Epithelial cell of proximal tubule (primary cell): Measurements from ENCODE around the gene DNASE2. TPM values are rescaled to one million over a fixed set of nuclear protein-coding genes. Genes with fewer than 3 reads are reported as not detected.

Experiments
- DNase-seq: peaks from one replicate; pipeline ENCODE4 v3.0.0-alpha.2; 2011; ENCODE audit warnings: low read depth
- H3K4me3 ChIP-seq: 2 replicates; pipeline ENCODE4 v1.5.1; 2011; ENCODE audit warnings: low read depth, mild to moderate bottlenecking, low read length
- total RNA-seq: library from RNA; depleted of rRNA; stranded (reverse); fragments of >200 nt; gene quantifications from 2 replicates; pipeline ENCODE4 v1.2.3, GENCODE V29; 2015
- TF ChIP-seq, protein P1 (sequence below): conservative IDR thresholded peaks from 2 replicates; pipeline ENCODE4 v1.5.1; 2012; ENCODE audit warnings: low read depth, mild to moderate bottlenecking, low read length

The DNASE2 gene
- total RNA-seq, 1 donor from 2014 or later, result 21.0 TPM

GRCh38 chr19:12913851-12914690 lies 32.8 kb upstream of the DNASE2 start:
- no peak for DNase-seq
- no peak overlapping the region for H3K4me3 ChIP-seq
- TF ChIP-seq, protein P1, sequence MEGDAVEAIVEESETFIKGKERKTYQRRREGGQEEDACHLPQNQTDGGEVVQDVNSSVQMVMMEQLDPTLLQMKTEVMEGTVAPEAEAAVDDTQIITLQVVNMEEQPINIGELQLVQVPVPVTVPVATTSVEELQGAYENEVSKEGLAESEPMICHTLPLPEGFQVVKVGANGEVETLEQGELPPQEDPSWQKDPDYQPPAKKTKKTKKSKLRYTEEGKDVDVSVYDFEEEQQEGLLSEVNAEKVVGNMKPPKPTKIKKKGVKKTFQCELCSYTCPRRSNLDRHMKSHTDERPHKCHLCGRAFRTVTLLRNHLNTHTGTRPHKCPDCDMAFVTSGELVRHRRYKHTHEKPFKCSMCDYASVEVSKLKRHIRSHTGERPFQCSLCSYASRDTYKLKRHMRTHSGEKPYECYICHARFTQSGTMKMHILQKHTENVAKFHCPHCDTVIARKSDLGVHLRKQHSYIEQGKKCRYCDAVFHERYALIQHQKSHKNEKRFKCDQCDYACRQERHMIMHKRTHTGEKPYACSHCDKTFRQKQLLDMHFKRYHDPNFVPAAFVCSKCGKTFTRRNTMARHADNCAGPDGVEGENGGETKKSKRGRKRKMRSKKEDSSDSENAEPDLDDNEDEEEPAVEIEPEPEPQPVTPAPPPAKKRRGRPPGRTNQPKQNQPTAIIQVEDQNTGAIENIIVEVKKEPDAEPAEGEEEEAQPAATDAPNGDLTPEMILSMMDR, result no peak

GRCh38 chr19:12913011-12913561 lies 31.8 kb upstream of the DNASE2 start:
- TF ChIP-seq, protein P1, result no peak
- no peak for DNase-seq
- H3K4me3 ChIP-seq, result no peak overlapping the region

DNA sequence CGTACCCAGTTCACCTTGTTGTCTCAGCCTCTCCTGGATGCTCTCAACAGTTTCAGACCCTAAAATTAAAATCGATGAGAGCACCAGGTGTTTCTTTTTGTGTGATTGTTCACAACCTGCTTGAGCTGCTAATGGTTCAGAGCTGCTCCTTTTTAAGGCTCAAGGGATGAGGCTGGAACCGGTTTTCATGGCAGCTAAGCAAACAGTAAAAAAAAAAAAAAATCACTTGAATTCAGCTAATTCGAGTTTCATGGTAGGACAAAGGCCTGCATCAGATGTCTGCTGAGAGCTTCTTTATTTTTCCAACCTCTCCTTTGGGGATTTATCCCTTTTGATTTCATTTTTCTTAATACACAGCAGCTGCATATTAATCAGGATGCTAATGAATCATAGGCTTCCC lies 31.3 kb upstream of the DNASE2 start:
- TF ChIP-seq, protein P1, result no peak
- H3K4me3 ChIP-seq, result no peak overlapping the region
- DNase-seq, result no peak

DNA sequence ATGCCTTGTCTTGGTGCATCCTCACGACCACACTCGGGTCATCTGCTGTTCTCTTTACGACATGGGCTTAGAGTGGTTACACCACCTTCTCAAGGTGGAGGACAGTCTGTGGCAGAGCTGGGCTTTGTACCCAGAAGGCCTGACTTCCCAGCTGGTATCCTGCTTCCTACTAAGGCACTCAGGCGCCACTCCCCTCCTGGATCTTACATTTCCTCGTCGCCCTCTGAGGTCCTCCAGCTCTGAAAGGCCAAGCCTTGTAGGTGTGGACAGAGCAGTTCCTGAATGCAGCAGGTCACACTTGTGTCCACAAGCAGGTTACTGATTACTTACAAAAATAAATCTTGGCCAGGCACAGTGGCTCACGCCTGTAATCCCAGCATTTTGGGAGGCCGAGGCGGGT lies 25.9 kb upstream of the DNASE2 start:
- H3K4me3 ChIP-seq, result no peak overlapping the region
- TF ChIP-seq, protein P1, result no peak
- no peak for DNase-seq

DNA sequence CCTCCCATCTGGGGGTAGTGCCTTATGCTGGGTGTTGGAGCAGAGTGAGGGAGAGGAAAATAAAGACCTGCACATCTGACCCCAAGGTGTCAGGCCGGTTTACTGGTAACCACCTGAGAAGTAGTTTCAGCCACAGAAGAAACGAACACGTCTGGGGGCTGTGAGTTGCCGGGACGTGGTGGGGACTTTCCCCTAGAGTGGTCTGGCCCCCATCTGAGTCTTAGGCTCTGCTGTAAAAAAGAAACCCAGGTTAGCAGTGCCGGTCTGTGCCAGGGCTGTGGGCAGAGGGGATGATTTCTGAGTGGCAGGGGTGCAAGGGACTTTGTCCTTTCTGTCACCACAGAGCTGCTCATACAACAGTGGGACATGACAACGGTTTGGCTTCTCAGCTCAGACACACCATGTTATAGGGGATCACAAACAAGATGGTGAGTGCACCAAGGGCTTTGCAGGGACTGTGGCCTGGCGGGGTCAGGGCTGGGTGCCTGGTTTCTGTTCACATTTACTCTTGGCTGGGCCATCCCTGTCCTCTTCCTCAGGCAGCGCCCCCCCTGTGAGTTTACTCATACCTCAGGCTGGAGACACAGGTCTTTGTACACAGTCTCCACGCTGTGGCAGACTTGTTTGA lies 18.8 kb upstream of the DNASE2 start:
- no peak for DNase-seq
- TF ChIP-seq, protein P1, result no peak
- H3K4me3 ChIP-seq, result no peak overlapping the region

DNA sequence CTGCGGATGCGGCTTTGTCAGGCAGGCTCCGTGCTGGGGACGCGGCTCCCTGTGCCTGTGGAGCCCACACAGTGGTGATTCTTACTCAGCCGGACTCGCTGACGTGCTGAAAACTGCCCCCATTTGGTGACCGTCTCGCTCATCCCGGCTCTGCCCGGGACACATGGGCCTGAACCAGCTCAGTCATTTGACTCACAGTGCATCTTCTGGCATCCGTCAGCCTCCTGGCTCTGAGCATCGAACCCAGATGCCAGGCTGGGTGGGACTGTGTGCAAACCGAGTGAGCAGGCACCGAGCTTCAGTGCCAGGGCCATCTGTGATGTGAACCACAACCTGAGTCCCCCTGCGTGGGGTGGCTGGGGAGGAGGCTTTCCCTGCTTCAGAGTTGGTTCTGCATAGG lies 15.2 kb upstream of the DNASE2 start:
- no peak for DNase-seq
- TF ChIP-seq, protein P1, result no peak
- H3K4me3 ChIP-seq, result no peak overlapping the region
